ENCODE results near the gene KLHL25. TPM values are rescaled to one million over a fixed set of nuclear protein-coding genes. Genes with fewer than 3 reads are reported as not detected.

KLHL25 gene
- total RNA-seq, 1 experiment from 2014 or later, result 18.4 TPM

- H3K79me1 ChIP-seq (ENCODE audit: insufficient read depth, low read depth, low read length, poor library complexity, severe bottlenecking), result no peaks in the 10 kb centered on the region
- no peak overlapping the region for H2BK120ac ChIP-seq (ENCODE audit: low read depth, low read length, poor library complexity, severe bottlenecking)
- no peak overlapping the region for H4K8ac ChIP-seq (replicated peaks; ENCODE audit: insufficient read length, low read depth, low read length)
- H3K23me2 ChIP-seq (ENCODE audit: insufficient read length, low read depth, low read length, poor library complexity, severe bottlenecking), result no peaks in the 10 kb centered on the region
- H3K9ac ChIP-seq (ENCODE audit: extremely low read depth, insufficient read length, low read length), result no peak overlapping the region
- H3K27ac Mint-ChIP-seq, result no peak overlapping the region
- no peak overlapping the region for H3K4me3 Mint-ChIP-seq
- H2BK15ac ChIP-seq (ENCODE audit: low read depth, low read length), result no peak overlapping the region
- no peak overlapping the region for H3K23ac ChIP-seq (ENCODE audit: insufficient read length, low read depth, low read length)
- no peaks in the 10 kb centered on the region; a peak in 1 of 5 replicates for H3K9me3 Mint-ChIP-seq
- H3K4ac ChIP-seq (ENCODE audit: low read depth, low read length), result no peak overlapping the region
- H2BK12ac ChIP-seq (ENCODE audit: insufficient read length, low read depth, low read length), result no peak overlapping the region
- H3K14ac ChIP-seq (ENCODE audit: insufficient read depth, low read length), result no peak overlapping the region
- TF ChIP-seq CTCF (conservative IDR thresholded peaks at IDR 0.05), result no peak
- H3K56ac ChIP-seq (ENCODE audit: insufficient read length, low read depth, low read length), result no peak overlapping the region
- H4K5ac ChIP-seq (ENCODE audit: insufficient read length, low read depth, low read length), result no peak overlapping the region
- no CpG with 5 or more reads among the region's 8 CpGs for WGBS (ENCODE audit: extremely low coverage, insufficient read length, low lambda C conversion rate)
- no peaks in the 10 kb centered on the region for H3K79me2 ChIP-seq (ENCODE audit: insufficient read depth, low read length)
- no peak overlapping the region for H2BK20ac ChIP-seq (ENCODE audit: low read depth, low read length, poor library complexity, severe bottlenecking)
- peaks cover 18 to 31% of the 10 kb centered on the region in 2 experiments for H3K4me1 Mint-ChIP-seq
- H3T11ph ChIP-seq (ENCODE audit: low read length), result no peak overlapping the region
- no peak overlapping the region for H2AFZ ChIP-seq (ENCODE audit: low read length)
- H4K20me1 ChIP-seq (ENCODE audit: control insufficient read depth, insufficient read depth, insufficient read length), result no peaks in the 10 kb centered on the region
- no peak overlapping the region for H3K27ac ChIP-seq (ENCODE audit: insufficient read length, low read depth, low read length)
- H3K36me3 Mint-ChIP-seq (ENCODE audit: insufficient read depth in 1 of 3, low read depth in 3 of 3), result no peaks in the 10 kb centered on the region; a peak in 1 of 7 replicates
- H4K91ac ChIP-seq (ENCODE audit: insufficient read length, low read depth, low read length), result no peak overlapping the region
- H3K4me2 ChIP-seq (ENCODE audit: insufficient read depth, insufficient read length, low read length), result no peak overlapping the region
- H3K9me3 ChIP-seq (ENCODE audit: control insufficient read depth, low read depth, low read length), result no peaks in the 10 kb centered on the region
- H3K4me1 ChIP-seq (ENCODE audit: insufficient read depth, low read length), result peaks cover 7% of the 10 kb centered on the region; the same call in 1 of the 2 replicates
- peaks cover 43% of the 10 kb centered on the region for H3K27me3 Mint-ChIP-seq (ENCODE audit: low read depth)
- no peak overlapping the region for H3K18ac ChIP-seq (ENCODE audit: insufficient read length, low read depth, low read length)
- DNase-seq, result no peak
- H2AK5ac ChIP-seq (ENCODE audit: insufficient read length, low read length), result no peak overlapping the region
- H2BK5ac ChIP-seq (ENCODE audit: insufficient read length, low read length), result no peak overlapping the region
- no peaks in the 10 kb centered on the region for H3K27me3 ChIP-seq (ENCODE audit: insufficient read depth, low read length)
These were observed 46.1 kb upstream of the KLHL25 start for GRCh38 chr15:85840802-85841152.
